GM12892 (cell line): ENCODE results near the gene NBPF1.
"Not testable (repeated sequence)": the region's sequence is repeated elsewhere in the genome, so short reads cannot be mapped to it uniquely, and the experiment has no call there.

ENCODE experiments used
- POLR2A ChIP-seq: IDR thresholded peaks from 2 replicates; pipeline ENCODE4 v1.6.1; 2011; ENCODE audit warnings: low read depth, low read length, control low read depth
- POLR2AphosphoS5 ChIP-seq: IDR thresholded peaks from 2 replicates; pipeline ENCODE4 v1.6.1; 2011; ENCODE audit warnings: low read depth, low read length, control low read depth

- TF ChIP-seq POLR2AphosphoS5, POLR2A: not testable (repeated sequence)
These were observed 10.0 kb upstream of the NBPF1 start for GRCh38 chr1:16623337-16623736.
